ENCODE measurements around the gene COIL.
A peak's percentile ranks its signal among the peaks of the same experiment; 100 is the strongest.

The COIL gene, protein sequence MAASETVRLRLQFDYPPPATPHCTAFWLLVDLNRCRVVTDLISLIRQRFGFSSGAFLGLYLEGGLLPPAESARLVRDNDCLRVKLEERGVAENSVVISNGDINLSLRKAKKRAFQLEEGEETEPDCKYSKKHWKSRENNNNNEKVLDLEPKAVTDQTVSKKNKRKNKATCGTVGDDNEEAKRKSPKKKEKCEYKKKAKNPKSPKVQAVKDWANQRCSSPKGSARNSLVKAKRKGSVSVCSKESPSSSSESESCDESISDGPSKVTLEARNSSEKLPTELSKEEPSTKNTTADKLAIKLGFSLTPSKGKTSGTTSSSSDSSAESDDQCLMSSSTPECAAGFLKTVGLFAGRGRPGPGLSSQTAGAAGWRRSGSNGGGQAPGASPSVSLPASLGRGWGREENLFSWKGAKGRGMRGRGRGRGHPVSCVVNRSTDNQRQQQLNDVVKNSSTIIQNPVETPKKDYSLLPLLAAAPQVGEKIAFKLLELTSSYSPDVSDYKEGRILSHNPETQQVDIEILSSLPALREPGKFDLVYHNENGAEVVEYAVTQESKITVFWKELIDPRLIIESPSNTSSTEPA

DNA sequence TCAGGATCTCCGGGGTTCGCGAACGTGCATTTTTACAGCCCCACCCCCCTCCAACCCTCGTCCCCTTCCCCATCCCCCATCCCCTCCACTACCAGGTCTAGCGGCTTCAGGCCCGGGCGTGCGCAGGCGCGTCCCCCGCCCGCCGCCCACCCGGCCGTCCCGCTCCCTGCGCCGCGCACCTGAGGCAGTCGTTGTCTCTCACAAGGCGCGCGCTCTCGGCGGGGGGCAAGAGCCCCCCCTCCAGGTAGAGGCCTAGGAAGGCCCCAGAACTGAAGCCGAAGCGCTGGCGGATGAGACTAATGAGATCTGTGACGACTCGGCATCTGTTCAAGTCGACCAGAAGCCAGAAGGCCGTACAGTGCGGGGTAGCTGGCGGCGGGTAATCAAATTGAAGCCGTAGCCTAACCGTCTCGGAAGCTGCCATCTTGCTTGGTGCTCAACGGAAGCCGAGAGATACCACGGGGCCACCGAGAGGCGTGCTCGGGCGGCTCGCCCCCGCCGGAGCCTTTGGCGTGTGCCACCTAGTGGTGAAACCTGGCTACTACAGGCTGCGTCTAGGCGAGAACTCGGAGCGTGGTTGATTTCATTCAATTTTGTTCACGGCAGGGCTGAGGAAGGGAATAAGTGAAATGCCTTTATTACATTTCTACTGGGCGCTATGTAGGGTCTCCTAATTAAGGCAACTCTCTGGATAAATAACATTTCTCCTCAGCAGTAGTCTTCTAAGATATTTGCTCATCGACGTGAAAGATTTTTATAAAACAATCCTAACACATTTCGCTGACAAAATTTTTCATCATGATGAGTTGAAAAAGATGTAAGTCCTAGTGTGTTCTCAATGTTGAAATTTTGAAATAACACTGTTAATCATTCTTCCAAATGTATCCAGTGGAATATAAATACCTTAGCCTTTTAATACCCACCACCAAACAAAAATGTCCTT, at the start of gene COIL:
COIL (minus strand) TSS at position 455 of the 943 bp plus-strand sequence; CDS start at position 424, 31 bp downstream.
- Histone ChIP-seq H3K4me3 (ENCODE audit: low read depth in 1 of 2, low read length in 2 of 2) (peak within 1 kb of the TSS; percentile 85 to 98), H3K36me3 (ENCODE audit: insufficient read depth, low read length) (peaks cover 4% of the 10 kb centered on the region), H3K27ac (ENCODE audit: low read depth, low read length) (peak within 1 kb of the TSS; percentile 93)

DNA sequence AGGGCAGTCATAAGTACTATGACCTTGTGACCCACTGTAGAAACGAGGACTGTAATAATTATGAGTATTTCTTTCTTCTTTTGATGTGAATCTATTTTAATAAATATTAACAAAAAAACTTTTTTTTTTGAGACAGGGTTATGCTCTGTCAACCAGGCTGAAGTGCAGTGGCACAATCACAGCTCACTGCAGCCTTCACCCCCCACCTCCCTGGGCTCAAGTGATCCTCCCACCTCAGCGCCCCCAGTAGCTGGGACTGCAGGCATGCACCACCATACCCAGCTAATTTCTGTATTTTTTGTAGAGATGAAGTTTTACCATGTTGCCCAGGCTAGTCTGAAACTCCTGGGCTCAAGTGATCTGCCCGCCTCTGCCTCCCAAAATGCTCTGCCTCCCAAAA, 49.6 kb upstream of the COIL start:
- H3K9ac ChIP-seq (ENCODE audit: low read length) = no peak overlapping the region

More for the DNA sequence above, at the start of gene COIL:
- no peaks in the 10 kb centered on the region for H3K9me3 ChIP-seq (ENCODE audit: low read length)
- H3K4me1 ChIP-seq (ENCODE audit: insufficient read depth, low read length) = peaks cover 13% of the 10 kb centered on the region
- peak within 1 kb of the TSS; percentile 61 for H3K9ac ChIP-seq (ENCODE audit: low read length)
- H3K27me3 ChIP-seq (ENCODE audit: control insufficient read depth in 1 of 2, insufficient read depth in 2 of 2, low read length in 2 of 2) = no peaks in the 10 kb centered on the region

DNA sequence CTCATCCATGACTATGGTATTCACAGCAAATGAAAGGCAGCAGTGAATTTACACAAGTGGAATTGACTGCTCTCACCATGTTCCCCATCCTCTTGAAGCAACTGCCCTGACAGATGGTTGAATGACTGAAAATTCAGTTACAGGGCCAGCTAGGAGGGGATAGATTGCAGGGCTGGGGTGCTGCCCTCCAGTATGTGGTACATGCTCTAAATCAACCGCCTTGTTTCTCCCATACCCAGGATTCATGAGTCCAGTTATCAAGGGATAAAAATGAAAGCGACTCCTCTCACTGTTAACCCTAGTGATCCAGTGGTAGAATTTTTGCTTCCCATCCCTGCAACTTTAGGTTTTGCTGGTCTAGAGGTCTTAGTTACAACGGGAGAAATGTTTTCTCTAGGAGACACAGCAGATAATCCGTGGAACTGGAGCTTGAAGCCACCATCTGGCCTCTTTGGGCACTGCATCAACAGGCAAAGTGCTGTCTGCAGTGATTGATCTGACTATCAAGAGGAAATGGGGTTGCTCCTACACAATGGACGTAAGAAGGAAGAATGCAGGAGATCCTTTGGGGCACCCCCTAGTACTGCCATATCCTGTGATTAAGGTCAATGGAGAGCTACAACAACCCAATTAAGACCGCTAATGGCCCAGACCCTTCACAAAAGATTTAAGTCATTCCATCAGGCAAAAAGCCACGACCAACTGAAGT, 49.0 kb upstream of the COIL start:
- Histone ChIP-seq H3K27ac (ENCODE audit: low read depth, low read length) (no peak overlapping the region), H3K4me3 (ENCODE audit: low read depth in 1 of 2, low read length in 2 of 2) (no peak overlapping the region), H3K36me3 (ENCODE audit: insufficient read depth, low read length) (no peaks in the 10 kb centered on the region), H3K4me1 (ENCODE audit: insufficient read depth, low read length) (no peaks in the 10 kb centered on the region), H3K27me3 (ENCODE audit: control insufficient read depth in 1 of 2, insufficient read depth in 2 of 2, low read length in 2 of 2) (no peaks in the 10 kb centered on the region), H3K9ac (ENCODE audit: low read length) (no peak overlapping the region), H3K9me3 (ENCODE audit: low read length) (no peaks in the 10 kb centered on the region)

More for the DNA sequence above, 49.6 kb upstream of the COIL start:
- Histone ChIP-seq H3K4me3 (ENCODE audit: low read depth in 1 of 2, low read length in 2 of 2) (no peak overlapping the region), H3K36me3 (ENCODE audit: insufficient read depth, low read length) (no peaks in the 10 kb centered on the region), H3K9me3 (ENCODE audit: low read length) (no peaks in the 10 kb centered on the region), H3K27ac (ENCODE audit: low read depth, low read length) (no peak overlapping the region), H3K4me1 (ENCODE audit: insufficient read depth, low read length) (no peaks in the 10 kb centered on the region), H3K27me3 (ENCODE audit: control insufficient read depth in 1 of 2, insufficient read depth in 2 of 2, low read length in 2 of 2) (no peaks in the 10 kb centered on the region)

DNA sequence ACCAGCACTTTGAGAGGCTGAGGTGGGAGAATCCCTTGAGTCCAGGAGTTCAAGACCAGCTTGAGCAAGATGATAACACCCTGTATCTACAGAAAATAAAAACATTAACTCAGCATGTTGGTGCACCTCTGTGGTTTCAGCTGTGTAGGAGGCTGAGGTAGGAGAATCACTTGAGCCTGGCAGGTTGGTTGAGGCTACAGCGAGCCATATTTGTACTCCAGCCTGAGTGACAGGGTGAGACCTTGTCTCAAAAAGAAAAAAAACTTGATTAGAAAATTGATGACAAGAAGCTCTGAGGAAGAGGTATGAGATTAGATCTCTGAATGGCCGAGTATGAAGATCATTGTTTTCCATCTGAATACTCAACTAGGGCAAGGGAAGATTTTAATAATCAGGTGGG, 48.1 kb upstream of the COIL start:
- no peaks in the 10 kb centered on the region for H3K27me3 ChIP-seq (ENCODE audit: control insufficient read depth in 1 of 2, insufficient read depth in 2 of 2, low read length in 2 of 2)
- no peak overlapping the region for H3K4me3 ChIP-seq (ENCODE audit: low read depth in 1 of 2, low read length in 2 of 2)
- no peak overlapping the region for H3K9ac ChIP-seq (ENCODE audit: low read length)
- H3K36me3 ChIP-seq (ENCODE audit: insufficient read depth, low read length) = no peaks in the 10 kb centered on the region
- no peaks in the 10 kb centered on the region for H3K9me3 ChIP-seq (ENCODE audit: low read length)
- no peak overlapping the region for H3K27ac ChIP-seq (ENCODE audit: low read depth, low read length)
- no peaks in the 10 kb centered on the region for H3K4me1 ChIP-seq (ENCODE audit: insufficient read depth, low read length)

DNA sequence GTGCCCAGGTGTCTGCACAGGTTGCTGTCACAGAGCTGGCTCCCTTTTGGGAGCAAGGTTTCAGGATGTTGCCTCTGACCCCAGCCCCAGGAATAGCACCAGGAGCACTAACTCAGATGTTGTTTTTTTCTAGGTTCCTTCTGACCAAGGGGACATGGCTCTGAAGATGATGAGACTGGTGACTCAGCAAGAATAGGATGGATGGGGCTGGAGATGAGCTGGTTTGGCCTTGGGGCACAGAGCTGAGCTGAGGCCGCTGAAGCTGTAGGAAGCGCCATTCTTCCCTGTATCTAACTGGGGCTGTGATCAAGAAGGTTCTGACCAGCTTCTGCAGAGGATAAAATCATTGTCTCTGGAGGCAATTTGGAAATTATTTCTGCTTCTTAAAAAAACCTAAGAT, 45.2 kb upstream of the COIL start:
- no peaks in the 10 kb centered on the region for H3K9me3 ChIP-seq (ENCODE audit: low read length)

DNA sequence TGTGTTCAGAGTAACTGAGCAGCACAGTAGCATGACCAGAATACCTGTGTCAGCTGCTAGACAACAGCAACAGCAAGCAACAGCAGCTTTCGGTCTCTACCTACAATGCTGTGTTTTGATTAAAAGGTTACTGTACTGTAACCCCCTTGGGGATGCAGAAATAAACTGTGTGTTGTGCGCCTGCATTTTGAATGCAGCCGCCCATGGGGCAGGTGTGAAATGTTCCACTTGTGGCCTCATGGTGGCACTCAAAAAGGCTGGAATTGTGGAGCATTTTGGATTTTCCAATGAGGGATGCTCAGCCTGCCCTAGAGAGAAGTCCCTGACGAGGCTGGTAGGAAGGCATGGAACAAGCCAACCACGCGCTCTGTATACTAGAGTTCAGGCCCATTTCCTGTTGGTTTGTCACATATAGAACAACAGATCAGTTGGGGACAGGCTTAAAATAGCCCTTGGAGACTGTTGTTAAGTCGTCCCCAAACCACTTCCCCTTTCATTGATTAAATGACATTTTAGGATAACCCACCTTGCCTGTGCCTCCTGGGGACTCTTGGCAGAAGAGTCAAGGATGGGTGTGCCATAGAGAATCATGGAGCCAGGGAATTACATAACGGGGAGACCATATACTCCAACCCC, 44.2 kb upstream of the COIL start:
- Histone ChIP-seq H3K9me3 (ENCODE audit: low read length) (no peaks in the 10 kb centered on the region), H3K9ac (ENCODE audit: low read length) (no peak overlapping the region), H3K27me3 (ENCODE audit: control insufficient read depth in 1 of 2, insufficient read depth in 2 of 2, low read length in 2 of 2) (no peaks in the 10 kb centered on the region), H3K4me1 (ENCODE audit: insufficient read depth, low read length) (no peaks in the 10 kb centered on the region), H3K4me3 (ENCODE audit: low read depth in 1 of 2, low read length in 2 of 2) (no peak overlapping the region), H3K27ac (ENCODE audit: low read depth, low read length) (no peak overlapping the region), H3K36me3 (ENCODE audit: insufficient read depth, low read length) (peaks cover 35% of the 10 kb centered on the region)

More for the DNA sequence above, 45.2 kb upstream of the COIL start:
- Histone ChIP-seq H3K4me3 (ENCODE audit: low read depth in 1 of 2, low read length in 2 of 2) (no peak overlapping the region), H3K4me1 (ENCODE audit: insufficient read depth, low read length) (no peaks in the 10 kb centered on the region), H3K27me3 (ENCODE audit: control insufficient read depth in 1 of 2, insufficient read depth in 2 of 2, low read length in 2 of 2) (no peaks in the 10 kb centered on the region), H3K36me3 (ENCODE audit: insufficient read depth, low read length) (peaks cover 26% of the 10 kb centered on the region), H3K9ac (ENCODE audit: low read length) (peak overlapping the region; percentile 5), H3K27ac (ENCODE audit: low read depth, low read length) (no peak overlapping the region)

DNA sequence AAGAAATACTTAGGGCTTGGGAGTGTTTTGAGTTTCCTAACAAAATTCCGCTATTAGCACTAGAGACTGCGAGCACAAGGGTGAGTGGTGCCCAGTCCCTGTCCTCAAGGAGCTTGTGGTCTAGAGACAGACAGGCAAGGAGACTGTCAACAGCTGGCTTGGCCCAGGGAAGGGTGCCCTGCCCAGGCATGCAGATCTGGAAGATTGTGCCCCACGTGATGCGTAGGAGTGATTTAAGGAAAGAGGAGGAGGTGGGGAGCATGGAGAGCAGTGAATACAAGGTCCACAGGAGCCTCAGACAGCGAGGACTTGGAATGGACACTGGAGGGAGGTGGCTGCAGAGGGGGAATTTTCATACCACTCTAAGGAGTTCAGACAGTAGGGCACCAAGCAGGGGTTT, 42.1 kb upstream of the COIL start:
- no peaks in the 10 kb centered on the region for H3K9me3 ChIP-seq (ENCODE audit: low read length)
- H3K36me3 ChIP-seq (ENCODE audit: insufficient read depth, low read length) = peaks cover 44% of the 10 kb centered on the region
- H3K27me3 ChIP-seq (ENCODE audit: control insufficient read depth in 1 of 2, insufficient read depth in 2 of 2, low read length in 2 of 2) = no peaks in the 10 kb centered on the region
- no peak overlapping the region for H3K27ac ChIP-seq (ENCODE audit: low read depth, low read length)
- no peak overlapping the region for H3K9ac ChIP-seq (ENCODE audit: low read length)
- H3K4me1 ChIP-seq (ENCODE audit: insufficient read depth, low read length) = no peaks in the 10 kb centered on the region
- H3K4me3 ChIP-seq (ENCODE audit: low read depth in 1 of 2, low read length in 2 of 2) = no peak overlapping the region

DNA sequence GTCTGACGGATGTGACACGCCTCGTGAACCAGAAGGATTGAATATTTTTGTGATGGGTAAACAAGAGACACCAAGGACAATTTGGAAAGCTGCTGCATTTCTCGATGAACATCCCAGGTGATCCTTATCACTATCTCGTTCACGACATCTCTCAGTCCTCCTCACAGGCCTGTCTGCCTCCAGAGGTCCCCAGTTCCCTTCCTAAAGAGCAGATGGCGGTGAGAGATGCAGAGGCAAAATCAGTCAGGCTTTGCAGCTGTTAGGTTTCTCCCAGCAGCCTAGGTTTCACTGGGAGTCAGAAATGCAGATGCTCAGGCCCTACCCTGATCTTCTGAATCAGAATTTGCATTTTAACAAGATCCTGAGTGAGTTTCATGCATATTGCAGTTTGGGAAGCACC, 40.7 kb upstream of the COIL start:
- H3K9me3 ChIP-seq (ENCODE audit: low read length) = no peaks in the 10 kb centered on the region
- H3K4me3 ChIP-seq (ENCODE audit: low read depth in 1 of 2, low read length in 2 of 2) = no peak overlapping the region
- H3K4me1 ChIP-seq (ENCODE audit: insufficient read depth, low read length) = no peaks in the 10 kb centered on the region
- no peak overlapping the region for H3K27ac ChIP-seq (ENCODE audit: low read depth, low read length)
- H3K27me3 ChIP-seq (ENCODE audit: control insufficient read depth in 1 of 2, insufficient read depth in 2 of 2, low read length in 2 of 2) = no peaks in the 10 kb centered on the region
- peaks cover 53% of the 10 kb centered on the region for H3K36me3 ChIP-seq (ENCODE audit: insufficient read depth, low read length)
- no peak overlapping the region for H3K9ac ChIP-seq (ENCODE audit: low read length)

DNA sequence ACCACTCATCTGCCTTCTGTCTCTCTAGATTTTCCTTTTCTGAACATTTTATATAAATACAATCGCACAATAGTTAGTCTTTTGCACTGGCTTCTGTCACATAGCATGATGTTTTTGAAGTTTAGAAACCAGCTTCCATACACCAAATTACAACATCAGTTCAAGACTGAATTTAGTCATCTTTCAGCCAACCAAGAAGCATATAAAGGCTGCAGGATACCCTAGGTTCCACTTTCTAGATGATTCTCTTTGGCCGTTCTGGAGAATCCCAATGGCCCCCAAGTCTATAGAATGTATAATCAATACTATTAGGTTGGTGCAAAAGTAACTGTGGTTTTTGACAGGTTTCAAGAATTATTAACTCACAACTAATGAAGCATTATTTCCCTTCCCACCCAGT, 36.5 kb upstream of the COIL start:
- peaks cover 61% of the 10 kb centered on the region for H3K36me3 ChIP-seq (ENCODE audit: insufficient read depth, low read length)
- no peak overlapping the region for H3K4me3 ChIP-seq (ENCODE audit: low read depth in 1 of 2, low read length in 2 of 2)
- H3K4me1 ChIP-seq (ENCODE audit: insufficient read depth, low read length) = peaks cover 6% of the 10 kb centered on the region

DNA sequence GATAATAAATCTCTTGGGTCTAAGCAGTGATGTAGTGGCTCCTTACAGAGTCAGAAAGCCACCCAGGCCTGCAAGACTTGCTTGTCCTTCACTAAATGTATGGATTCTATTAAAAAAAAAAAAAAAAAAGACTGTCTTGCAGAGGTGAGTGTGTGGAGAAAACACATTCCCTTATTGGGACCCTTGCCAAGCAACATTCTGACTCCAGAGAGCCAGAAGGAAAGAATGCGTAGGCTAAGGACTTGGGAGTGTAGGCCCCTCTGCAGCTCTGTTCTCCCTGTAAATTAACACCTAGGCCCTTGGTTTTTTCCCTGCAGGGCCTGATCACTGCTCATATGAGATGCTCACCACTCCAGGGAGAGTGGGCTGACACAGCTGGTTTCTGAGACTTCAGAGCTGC, 34.9 kb upstream of the COIL start:
- no peak overlapping the region for H3K9ac ChIP-seq (ENCODE audit: low read length)
- no peaks in the 10 kb centered on the region for H3K9me3 ChIP-seq (ENCODE audit: low read length)
- H3K27ac ChIP-seq (ENCODE audit: low read depth, low read length) = no peak overlapping the region
- peaks cover 59% of the 10 kb centered on the region for H3K36me3 ChIP-seq (ENCODE audit: insufficient read depth, low read length)
- H3K27me3 ChIP-seq (ENCODE audit: control insufficient read depth in 1 of 2, insufficient read depth in 2 of 2, low read length in 2 of 2) = no peaks in the 10 kb centered on the region
- no peak overlapping the region for H3K4me3 ChIP-seq (ENCODE audit: low read depth in 1 of 2, low read length in 2 of 2)
- peaks cover 6% of the 10 kb centered on the region for H3K4me1 ChIP-seq (ENCODE audit: insufficient read depth, low read length)

More for the DNA sequence above, 36.5 kb upstream of the COIL start:
- Histone ChIP-seq H3K9ac (ENCODE audit: low read length) (no peak overlapping the region), H3K27me3 (ENCODE audit: control insufficient read depth in 1 of 2, insufficient read depth in 2 of 2, low read length in 2 of 2) (no peaks in the 10 kb centered on the region), H3K27ac (ENCODE audit: low read depth, low read length) (no peak overlapping the region), H3K9me3 (ENCODE audit: low read length) (no peaks in the 10 kb centered on the region)

Data from muscle layer of colon (tissue), 2 donors.